Fibroblast of mammary gland (primary cell): ENCODE measurements around the gene SMAP1.

Source experiments
- DNase-seq: peaks from one replicate; pipeline ENCODE4 v3.0.0-alpha.2; 2010; ENCODE audit warnings: low read depth
- H3K4me3 ChIP-seq: 2 replicates; pipeline ENCODE4 v1.5.1; 2011; ENCODE audit warnings: low read depth, mild to moderate bottlenecking, low read length, moderate library complexity; ENCODE audit not compliant: control insufficient read depth
- TF ChIP-seq, protein P1 (sequence below): conservative IDR thresholded peaks from 2 replicates; pipeline ENCODE4 v1.5.1; 2011; ENCODE audit warnings: low read depth, low read length, inconsistent platforms; ENCODE audit not compliant: control insufficient read depth, insufficient read depth

Gene SMAP1

DNA sequence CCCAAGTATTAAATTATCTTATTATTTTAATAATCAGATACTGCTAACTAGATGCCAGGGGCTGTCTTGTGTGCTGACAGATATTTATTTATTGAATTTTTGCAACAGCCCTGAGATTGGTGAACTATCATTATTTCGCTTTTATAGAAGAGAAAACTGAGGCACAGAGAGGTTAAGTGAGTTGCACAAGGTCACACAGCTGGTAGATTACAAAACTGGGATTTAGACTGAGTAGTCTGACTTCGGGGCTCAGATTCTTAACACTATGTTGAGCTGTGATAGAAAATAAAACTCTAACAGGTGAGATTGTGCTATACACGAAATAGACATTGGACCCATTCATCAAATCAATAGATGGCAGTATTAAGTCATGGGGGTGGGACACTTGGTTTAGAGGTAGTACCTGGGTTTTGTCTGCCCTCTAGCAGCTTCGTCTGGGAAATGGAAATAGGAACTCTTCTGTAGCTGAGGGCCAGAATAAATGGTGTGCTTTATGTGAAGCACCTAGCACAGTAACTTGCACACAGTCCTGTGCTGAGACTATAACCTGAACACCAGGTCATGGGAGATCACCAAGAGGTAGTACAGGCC is 175.7 kb downstream of the SMAP1 start:
- TF ChIP-seq, protein P1, sequence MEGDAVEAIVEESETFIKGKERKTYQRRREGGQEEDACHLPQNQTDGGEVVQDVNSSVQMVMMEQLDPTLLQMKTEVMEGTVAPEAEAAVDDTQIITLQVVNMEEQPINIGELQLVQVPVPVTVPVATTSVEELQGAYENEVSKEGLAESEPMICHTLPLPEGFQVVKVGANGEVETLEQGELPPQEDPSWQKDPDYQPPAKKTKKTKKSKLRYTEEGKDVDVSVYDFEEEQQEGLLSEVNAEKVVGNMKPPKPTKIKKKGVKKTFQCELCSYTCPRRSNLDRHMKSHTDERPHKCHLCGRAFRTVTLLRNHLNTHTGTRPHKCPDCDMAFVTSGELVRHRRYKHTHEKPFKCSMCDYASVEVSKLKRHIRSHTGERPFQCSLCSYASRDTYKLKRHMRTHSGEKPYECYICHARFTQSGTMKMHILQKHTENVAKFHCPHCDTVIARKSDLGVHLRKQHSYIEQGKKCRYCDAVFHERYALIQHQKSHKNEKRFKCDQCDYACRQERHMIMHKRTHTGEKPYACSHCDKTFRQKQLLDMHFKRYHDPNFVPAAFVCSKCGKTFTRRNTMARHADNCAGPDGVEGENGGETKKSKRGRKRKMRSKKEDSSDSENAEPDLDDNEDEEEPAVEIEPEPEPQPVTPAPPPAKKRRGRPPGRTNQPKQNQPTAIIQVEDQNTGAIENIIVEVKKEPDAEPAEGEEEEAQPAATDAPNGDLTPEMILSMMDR, result no peak
- no peak overlapping the region for H3K4me3 ChIP-seq
- DNase-seq, result no peak

DNA sequence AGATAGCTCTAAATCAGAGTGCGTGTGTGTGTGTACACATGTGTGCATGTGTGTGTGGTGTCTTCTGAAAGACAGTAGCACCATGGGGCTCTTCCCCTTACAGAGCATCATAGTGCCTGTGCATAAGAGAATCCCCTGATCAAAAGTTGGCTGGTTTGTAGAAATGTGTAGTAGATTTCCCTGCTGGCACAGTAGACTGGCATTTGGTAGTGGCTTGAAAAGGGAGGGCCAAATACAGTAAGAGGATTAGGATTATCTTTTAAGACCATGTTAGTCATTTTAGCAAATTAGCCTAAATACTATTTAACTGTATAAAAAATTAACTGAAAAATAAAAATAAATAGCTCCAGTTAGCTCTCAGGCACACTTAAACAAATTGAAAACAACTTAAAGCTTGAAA is 176.6 kb downstream of the SMAP1 start:
- H3K4me3 ChIP-seq, result no peak overlapping the region
- DNase-seq, result no peak
- TF ChIP-seq, protein P1, result no peak

DNA sequence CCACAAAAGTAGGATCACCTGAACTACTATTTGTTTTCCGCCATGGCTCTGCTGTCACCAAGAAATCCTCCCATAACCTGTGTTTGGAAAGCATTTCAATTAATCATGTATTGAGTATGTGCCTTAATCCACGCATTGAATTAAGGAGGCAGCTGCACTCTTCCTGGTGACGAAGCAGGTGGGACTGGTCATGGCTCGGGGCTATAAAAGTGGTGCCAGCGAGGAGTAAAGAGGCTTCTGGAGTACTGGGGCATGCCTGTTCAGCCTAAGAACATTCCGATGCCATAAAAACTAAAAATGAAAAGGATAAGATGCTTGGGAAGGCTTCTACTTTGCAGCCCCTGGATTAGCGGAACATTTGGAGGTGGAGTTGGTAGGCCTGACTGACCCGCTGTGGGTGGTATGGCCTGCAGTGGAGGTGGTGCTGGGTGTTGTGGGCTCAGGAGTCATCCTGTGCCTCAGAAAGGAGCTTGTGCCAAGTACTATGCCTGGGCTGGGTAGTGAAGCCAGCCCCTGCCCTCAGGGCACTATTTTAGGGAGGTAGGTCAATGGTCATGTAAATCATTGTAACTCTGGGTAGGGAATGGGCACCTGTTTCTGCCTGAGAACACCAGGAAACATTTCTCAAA is 178.6 kb downstream of the SMAP1 start:
- TF ChIP-seq, protein P1, result no peak
- DNase-seq, result no peak
- no peak overlapping the region for H3K4me3 ChIP-seq

DNA sequence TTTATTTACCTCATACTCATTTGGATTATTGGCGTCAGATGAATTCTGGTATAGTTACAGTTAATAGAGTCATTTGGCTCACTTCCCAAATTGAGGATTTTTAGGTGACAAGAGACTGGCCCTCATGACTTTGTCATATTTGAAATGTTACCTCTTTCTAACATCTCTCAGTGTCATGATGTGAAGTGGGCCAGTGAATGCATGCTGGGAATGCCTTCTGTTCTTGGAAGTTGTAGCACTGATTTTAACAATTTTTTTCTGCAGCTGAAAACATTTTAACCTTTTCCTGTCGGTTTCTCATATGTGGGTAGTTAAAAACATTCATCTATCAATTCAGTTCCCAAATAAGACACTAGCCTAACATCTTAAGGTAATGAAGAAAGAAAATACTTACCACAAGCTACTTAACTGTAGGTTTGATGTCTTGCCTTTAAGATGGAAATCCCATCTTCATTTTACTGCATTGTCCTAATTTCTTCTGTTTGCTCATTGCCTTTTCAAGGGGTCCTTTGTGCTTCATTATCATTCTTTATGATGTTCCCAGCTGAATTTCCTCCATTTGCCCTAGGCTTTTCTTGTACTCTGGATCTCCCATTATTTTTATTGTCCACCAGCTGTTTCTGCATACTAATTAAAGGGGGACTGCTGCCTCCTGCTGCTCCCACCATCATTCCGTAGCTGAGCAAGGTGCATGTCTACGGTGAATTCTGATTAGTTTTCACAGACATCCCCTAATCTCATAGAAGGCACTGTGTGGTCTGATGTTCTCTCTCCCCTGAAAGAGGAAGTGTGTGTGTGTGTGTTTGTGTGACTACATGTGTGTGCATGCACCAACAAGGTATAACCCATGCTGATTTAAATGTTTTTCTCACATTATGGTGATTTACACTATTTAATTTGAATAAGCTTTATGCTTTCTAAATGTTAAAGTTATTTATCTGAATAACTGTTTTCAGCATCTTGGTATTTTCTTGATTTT is 179.7 kb downstream of the SMAP1 start:
- TF ChIP-seq, protein P1, result no peak
- no peak overlapping the region for H3K4me3 ChIP-seq
- no peak for DNase-seq

DNA sequence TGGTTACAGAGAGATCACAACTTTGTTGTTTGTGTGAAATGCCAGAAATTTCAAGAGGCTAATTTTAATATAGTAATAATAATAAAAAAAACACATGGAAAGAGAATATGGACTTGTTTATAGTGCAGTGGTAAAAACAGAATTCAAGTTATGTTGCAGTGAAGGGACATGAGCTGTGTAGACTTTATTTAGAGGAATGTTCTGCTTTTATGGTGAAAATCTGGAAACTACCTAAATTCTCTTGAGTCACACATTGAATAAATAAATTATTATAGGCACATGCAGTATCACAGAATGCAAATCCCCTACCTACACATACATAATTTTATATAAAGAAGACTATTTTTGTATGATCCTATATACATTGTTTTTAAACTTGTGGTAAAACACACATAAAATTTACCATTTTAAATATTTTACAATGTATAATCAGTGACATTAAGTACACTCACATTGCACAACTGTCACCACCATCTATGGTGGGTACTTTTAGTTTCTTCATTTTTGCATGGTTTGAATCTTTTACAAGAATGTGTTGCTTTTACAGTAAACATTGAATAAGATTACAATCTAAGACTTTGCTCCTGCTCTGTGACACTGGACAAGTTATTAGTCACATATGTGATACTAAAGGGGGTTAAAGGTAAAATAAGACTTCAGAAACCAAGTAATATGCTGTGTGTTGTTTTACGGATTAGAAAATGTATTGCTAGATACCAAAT is 181.8 kb downstream of the SMAP1 start:
- DNase-seq, result peak; percentile 4
- TF ChIP-seq, protein P1, result no peak

DNA sequence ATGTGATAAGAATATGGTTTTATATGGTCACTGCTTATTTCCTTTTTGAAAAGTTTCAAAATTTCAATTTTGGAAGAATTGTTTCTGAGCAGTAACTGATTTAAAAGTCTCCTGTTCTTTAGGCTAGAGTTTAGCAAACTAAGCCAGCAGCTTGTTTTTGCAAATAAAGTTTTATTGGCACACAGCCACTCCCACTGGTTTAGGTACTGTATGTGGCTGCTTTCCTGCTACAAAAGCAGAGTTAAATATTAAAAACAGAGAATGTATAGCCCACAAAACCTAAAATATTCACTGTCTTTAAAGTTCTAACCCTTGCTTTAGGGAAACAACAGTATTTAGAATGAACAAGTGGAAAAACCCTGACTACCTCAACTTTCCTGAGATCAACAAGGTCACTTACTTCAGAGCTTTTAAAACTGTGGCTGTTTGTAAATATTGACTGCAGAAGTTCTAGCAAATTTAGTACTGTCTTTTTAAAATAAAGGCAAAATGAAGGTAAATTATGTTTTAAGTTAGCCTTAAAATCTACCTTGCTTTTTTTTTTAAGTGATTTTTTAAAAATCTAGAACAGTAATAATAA is 185.1 kb downstream of the SMAP1 start:
- TF ChIP-seq, protein P1, result no peak
- no peak for DNase-seq
- H3K4me3 ChIP-seq, result no peak overlapping the region

More for the DNA sequence above, 181.8 kb downstream of the SMAP1 start:
- no peak overlapping the region for H3K4me3 ChIP-seq
